ENCODE data around the gene DPH7.

DNA sequence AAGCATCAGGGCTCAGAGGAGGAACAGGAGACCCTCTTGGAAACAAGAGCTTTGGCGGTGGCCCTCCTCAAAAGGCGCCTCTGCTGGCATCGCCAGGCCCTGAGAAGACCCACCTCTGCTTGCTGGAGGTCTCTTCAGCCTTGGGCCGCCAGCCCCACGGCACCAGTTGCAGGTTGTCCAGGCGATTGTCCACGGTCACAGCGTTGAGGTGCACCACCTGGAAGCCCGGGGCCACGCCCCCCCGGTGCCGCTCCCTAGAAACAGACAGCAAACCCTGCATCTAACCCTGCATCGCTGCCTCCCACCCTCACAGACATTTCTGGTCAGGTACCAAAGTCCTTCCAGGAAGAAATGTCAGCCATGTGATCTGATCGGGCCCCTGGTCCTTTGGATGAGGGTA lies 8.1 kb upstream of the DPH7 start:
- TF ChIP-seq, protein P1, sequence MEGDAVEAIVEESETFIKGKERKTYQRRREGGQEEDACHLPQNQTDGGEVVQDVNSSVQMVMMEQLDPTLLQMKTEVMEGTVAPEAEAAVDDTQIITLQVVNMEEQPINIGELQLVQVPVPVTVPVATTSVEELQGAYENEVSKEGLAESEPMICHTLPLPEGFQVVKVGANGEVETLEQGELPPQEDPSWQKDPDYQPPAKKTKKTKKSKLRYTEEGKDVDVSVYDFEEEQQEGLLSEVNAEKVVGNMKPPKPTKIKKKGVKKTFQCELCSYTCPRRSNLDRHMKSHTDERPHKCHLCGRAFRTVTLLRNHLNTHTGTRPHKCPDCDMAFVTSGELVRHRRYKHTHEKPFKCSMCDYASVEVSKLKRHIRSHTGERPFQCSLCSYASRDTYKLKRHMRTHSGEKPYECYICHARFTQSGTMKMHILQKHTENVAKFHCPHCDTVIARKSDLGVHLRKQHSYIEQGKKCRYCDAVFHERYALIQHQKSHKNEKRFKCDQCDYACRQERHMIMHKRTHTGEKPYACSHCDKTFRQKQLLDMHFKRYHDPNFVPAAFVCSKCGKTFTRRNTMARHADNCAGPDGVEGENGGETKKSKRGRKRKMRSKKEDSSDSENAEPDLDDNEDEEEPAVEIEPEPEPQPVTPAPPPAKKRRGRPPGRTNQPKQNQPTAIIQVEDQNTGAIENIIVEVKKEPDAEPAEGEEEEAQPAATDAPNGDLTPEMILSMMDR (IDR thresholded peaks at IDR 0.05) = no peak
- TF ChIP-seq, protein P2, sequence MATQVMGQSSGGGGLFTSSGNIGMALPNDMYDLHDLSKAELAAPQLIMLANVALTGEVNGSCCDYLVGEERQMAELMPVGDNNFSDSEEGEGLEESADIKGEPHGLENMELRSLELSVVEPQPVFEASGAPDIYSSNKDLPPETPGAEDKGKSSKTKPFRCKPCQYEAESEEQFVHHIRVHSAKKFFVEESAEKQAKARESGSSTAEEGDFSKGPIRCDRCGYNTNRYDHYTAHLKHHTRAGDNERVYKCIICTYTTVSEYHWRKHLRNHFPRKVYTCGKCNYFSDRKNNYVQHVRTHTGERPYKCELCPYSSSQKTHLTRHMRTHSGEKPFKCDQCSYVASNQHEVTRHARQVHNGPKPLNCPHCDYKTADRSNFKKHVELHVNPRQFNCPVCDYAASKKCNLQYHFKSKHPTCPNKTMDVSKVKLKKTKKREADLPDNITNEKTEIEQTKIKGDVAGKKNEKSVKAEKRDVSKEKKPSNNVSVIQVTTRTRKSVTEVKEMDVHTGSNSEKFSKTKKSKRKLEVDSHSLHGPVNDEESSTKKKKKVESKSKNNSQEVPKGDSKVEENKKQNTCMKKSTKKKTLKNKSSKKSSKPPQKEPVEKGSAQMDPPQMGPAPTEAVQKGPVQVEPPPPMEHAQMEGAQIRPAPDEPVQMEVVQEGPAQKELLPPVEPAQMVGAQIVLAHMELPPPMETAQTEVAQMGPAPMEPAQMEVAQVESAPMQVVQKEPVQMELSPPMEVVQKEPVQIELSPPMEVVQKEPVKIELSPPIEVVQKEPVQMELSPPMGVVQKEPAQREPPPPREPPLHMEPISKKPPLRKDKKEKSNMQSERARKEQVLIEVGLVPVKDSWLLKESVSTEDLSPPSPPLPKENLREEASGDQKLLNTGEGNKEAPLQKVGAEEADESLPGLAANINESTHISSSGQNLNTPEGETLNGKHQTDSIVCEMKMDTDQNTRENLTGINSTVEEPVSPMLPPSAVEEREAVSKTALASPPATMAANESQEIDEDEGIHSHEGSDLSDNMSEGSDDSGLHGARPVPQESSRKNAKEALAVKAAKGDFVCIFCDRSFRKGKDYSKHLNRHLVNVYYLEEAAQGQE (IDR thresholded peaks at IDR 0.05; ENCODE audit: insufficient read depth in 1 of 2, low read depth in 2 of 2, low read length in 1 of 2) = no peak
